ENCODE measurements around the gene PTPN6. TPM values are rescaled to one million over a fixed set of nuclear protein-coding genes. Genes with fewer than 3 reads are reported as not detected.

PTPN6 gene
- total and polyA plus RNA-seq, 9 of the 15 experiments (the other 6 are each of a cell fraction or from before 2014, with no cell fraction given), result 1.5 to 5.1 (median 3.9) TPM

GRCh38 chr12:6961278-6961694, 10.1 kb downstream of the PTPN6 start (continued):
- TF ChIP-seq ZNF592 (IDR thresholded peaks at IDR 0.05), result peak; percentile 76; the same call in 1 of the 2 replicates
- TF ChIP-seq E4F1 (CRISPR knock-in tag; IDR thresholded peaks at IDR 0.05; ENCODE audit: borderline replicate concordance), result no peak
- no peak for TF ChIP-seq PRMT5 (CRISPR knock-in tag; IDR thresholded peaks at IDR 0.05)
- TF ChIP-seq CBX3 (IDR thresholded peaks at IDR 0.05; ENCODE audit: borderline replicate concordance in 1 of 2, low read length in 2 of 2), result peak in 1 of 2 experiments; percentile 17; a peak in 1 of 3 replicates

All from K562 (cell line).